Effector CD8-positive, alpha-beta T cell (primary cell): ENCODE data around the gene PHACTR2.
"Not testable (repeated sequence)": the region's sequence is repeated elsewhere in the genome, so short reads cannot be mapped to it uniquely, and the experiment has no call there.

ENCODE experiments used
- DNase-seq: peaks from one replicate; lab custom pipeline; 2025; lab: John Stamatoyannopoulos, UW

Gene PHACTR2

DNA sequence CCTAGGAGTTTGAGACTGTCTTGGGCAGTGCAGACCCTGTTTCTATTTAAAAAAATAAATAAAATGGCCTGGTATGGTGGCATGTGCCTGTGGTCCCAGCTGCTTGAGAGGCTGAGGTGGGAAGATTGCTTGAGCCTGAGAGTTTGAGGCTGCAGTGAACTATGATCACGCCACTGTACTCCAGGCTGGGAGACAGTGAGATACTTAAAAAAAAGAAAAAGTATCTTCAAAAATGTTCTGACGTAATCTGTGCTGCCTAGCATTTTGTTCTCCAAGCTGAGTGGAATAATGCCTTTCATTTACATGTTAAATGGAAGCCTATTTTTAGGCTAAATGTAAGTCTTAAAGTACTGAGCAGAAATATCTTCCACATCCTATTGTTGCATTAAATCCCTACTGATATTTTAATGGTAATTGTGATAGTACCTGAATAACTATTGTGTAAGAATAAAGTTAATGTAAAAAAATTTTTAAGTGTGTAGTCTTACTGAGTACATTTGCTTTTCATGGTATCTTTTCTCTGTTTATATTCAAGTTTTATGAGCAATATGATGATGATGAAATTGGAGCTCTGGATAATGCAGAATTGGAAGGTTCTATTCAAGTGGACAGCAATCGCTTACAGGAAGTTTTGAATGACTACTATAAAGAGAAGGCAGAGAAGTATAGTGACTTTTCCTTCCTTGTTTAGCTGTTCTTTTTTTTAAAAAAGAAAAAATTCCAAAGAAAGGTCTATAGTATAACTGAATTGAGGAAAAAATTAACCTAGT, 182.3 kb downstream of the PHACTR2 start:
- DNase-seq, result no peak

DNA sequence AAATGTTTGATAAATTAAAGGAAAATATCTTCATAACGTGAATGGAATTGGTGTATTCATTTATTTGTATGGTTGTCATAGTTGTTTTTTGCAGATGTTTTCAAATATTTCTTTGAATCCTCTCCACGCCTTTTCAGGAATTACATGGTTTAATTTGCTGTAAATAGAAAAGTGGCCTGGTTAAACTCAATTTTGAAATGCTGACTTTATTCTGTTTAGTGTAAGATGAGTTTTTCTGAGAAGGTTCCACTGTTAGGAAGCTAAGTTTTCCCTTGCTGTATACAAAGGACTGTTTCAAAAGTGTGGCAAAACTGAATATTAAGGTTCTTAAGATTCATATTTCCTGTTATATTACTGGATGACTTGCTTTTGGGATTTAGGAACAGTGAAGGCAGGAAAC, 186.0 kb downstream of the PHACTR2 start:
- DNase-seq, result no peak

DNA sequence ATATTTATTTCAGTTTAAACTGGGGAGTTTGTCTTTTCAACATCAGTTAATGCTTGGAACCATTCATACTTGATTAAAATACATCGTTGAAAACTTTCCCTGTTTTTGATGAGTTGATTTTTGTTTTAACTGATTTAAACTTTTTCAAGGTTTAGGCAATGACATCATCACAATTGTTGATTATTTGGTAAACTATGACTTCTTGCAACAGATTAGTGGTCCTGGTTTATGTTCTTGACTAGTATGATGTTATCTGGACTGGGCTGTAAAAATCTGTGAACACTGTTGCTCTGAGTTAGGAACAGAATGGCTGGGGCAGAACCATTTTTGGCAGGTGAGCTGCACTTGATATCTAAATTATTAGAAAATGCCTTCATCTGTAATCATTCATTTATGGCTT, 186.5 kb downstream of the PHACTR2 start, which contains the start of gene ZC2HC1B:
Gene ZC2HC1B, plus strand, starts transcription at position 241 of the 400 bp plus-strand sequence. Its CDS starts 66 bp downstream, at position 307.
- DNase-seq, result no peak

DNA sequence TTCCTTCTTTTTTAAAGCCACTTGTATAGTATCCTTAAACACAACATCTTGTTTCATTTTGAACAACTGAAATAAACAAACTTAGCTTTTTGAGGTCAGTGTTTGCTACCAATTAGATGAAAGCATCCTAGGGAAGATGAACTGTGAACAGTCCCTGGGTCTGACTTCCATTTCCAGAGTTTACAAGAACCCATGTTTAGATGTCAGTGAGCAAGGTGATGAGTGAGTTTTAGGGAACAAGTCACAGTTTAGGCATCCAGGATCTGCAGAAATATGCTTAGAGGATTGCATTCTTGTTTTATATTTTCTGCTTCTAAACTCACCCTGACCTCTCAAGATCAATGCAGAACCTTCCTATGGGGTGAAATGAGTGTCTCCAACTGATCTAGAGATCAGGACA, 189.5 kb downstream of the PHACTR2 start:
- DNase-seq, result no peak

DNA sequence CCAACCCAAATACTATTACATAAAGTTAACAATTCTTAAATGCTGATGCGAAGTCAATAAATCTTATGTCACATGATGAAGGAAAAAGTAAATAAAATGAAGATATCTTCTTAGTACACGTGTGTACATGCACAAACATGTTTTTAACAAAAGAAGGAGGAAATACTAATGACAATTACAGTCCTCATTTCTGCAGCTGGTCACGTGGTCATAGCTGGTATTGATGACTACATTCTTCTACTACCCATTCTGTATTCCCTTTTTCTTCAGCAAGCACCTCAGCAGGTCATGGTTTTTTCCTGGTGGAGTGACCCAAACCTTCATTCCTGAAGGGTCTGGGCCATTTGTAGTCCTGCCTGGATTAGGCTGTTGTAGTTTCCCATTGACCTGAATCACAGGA, 191.0 kb downstream of the PHACTR2 start:
- DNase-seq, result not testable (repeated sequence)

DNA sequence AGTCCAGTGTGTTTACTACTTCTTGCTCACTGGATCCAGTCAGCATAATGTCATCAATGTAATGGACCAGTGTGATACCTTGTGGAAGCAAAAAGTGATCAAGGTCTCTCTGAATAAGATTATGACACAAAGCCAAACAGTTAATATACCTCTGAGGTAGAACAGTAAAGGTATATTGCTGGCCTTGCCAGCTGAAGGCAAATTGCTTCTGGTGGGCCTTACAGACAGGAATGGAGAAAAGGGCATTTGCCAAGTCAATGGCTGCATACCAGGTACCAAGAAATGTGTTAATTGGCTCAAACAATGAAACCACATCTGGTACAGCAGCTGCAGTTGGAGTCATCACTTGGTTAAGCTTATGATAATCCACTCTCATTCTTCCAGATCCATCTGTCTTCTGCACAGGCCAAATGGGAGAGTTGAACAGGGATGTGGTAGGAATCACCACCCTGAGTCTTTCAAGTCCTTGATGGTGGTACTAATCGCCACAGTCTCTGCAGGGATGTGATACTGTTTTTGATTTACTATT, 193.5 kb downstream of the PHACTR2 start:
- DNase-seq, result not testable (repeated sequence)

DNA sequence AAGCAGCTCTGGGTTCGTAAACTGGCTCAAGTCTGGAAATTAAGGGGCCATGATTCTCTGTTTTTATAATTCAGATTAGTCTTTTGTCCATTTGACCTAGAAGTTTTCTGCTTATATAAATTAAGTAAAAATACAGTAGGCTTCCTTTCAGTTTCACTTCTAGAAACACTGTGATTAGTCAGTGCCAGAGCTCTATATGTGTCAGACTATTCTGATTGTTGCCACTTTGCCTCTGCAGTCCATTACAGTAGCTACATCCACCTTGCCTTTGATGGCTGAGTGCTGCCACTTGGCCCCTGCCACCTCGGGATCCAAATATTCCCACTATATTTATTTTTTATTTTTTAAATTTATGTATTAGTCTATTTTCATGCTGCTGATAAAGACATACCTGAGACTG, 194.4 kb downstream of the PHACTR2 start:
- no peak for DNase-seq

DNA sequence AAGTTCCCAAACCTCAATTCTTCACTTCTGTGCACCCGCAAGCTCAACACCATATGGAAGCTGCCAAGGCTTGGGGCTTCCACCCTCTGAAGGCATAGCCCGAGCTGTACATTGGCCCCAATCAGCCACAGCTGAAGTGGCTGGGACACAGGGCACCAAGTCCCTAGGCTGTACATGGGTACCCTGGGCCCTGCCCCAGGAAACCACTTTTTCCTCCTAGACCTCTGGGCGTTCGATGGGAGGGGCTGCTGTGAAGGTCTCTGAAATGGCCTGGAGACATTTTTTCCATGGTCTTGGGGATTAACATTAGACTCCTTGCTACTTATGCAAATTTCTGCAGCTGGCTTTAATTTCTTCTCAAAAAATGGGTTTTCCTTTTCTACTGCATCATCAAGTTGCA, 195.8 kb downstream of the PHACTR2 start:
- not testable (repeated sequence) for DNase-seq

DNA sequence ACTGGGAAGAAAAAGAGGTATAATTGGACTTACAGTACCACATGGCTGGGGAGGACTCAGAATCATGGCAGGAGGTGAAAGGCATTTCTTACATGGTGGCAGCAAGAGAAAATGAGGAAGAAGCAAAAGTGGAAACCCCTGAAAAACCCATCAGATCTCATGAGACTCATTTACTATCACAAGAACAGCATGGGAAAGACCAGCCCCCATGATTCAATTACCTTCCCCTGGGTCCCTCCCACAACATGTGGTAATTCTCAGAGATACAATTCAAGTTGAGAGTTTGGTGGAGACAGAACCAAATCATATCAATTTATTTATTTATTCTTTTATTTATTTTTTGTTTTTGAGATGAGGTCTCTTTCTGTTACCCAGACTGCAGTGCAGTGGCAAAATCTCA, 196.7 kb downstream of the PHACTR2 start:
- not testable (repeated sequence) for DNase-seq

DNA sequence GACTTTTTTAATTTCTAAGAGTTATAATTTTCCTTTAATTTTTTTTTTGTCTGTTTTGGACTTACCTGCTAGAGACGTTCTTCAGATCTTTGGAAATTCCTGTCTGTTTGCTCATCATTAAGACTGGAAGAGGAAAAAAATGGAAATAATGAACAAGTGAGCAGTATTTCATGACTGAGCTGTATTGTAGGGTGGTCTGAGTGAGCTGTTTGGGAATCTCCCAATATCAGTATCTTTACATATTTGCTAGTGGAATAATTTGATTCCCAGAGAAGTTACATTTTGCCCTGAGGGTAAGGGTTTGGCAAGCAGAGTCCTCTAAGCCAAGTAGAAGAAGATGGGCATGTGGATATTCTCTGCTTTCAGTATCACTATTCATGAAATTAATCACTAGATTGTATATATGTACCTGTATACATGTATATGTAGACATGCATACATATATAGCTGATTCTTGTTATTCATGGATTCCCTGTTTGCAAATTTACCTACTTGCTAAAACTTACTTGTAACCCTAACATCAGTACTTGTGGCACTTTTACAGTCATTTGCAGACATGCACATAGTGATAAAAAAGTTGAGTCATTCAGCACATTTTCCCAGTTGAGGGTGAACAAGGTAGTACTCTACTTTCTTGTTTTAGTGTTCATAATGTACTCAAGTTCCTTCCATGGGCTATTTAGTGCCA, 200.0 kb downstream of the PHACTR2 start:
- DNase-seq, result no peak

DNA sequence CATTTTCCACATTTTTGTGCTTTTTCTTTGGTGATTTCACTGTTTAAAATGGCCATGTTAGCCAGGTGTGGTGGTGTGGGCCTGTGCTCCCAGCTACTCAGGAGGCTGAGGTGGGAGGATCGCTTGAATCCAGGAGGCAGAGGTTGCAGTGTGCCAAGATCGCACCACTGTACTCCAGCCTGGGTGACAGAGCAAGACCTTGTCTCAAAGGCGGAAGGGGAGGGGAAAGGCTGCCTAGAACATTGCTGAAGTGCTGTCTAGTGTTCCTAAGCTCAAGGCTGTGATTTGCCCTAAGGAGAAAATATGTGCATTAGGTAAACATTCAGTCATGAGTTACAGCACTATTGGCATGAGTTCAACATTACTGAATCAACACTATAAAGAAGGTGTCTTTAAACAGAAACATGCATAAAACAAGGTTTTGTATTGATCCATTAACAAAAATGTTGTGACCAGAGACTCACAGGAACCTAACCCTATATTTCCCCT, 200.6 kb downstream of the PHACTR2 start:
- DNase-seq, result no peak

DNA sequence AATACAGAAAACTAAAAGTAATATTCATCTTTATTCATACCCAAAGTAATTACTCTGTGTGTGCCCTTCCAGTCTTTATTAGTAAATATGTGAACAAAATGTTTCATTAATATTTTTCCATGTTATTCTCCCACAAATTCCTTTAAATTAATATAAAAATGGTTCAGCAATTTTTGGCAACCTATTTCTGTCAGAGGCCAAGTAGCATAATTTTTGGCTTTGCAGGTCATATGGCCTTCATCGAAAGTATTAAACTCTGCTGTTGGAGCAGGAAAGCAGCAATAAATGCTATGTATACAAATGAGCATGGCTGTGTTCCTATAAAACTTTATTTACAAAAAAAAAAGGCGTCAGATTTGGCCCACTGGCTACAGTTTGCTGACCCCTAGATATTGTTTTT, 202.6 kb downstream of the PHACTR2 start:
- DNase-seq, result no peak
